Endometrial microvascular endothelial cells (primary cell): ENCODE data around the gene CLEC16A. TPM values are rescaled to one million over a fixed set of nuclear protein-coding genes. Genes with fewer than 3 reads are reported as not detected.

ENCODE experiments used
- in situ Hi-C: cut with HindIII; loops from 2 replicates; pipeline ENCODE4 v1.10.0; 2017; ENCODE audit warnings: low sequenced_read_pairs, low pct_unique_long_range_greater_than_20kb; ENCODE audit errors: inconsistent ontology term
- total RNA-seq: library from RNA; depleted of rRNA; stranded (reverse); fragments of >200 nt; gene quantifications from one replicate; pipeline ENCODE4 v1.2.3, GENCODE V29; 2015; ENCODE audit errors: inconsistent ontology term

Gene CLEC16A
- total RNA-seq, 1 donor from 2014 or later, result 13.7 TPM

- in situ Hi-C loops, result no loop called here
Measured at GRCh38 chr16:11023262-11024039, 79.1 kb downstream of the CLEC16A start.

DNA sequence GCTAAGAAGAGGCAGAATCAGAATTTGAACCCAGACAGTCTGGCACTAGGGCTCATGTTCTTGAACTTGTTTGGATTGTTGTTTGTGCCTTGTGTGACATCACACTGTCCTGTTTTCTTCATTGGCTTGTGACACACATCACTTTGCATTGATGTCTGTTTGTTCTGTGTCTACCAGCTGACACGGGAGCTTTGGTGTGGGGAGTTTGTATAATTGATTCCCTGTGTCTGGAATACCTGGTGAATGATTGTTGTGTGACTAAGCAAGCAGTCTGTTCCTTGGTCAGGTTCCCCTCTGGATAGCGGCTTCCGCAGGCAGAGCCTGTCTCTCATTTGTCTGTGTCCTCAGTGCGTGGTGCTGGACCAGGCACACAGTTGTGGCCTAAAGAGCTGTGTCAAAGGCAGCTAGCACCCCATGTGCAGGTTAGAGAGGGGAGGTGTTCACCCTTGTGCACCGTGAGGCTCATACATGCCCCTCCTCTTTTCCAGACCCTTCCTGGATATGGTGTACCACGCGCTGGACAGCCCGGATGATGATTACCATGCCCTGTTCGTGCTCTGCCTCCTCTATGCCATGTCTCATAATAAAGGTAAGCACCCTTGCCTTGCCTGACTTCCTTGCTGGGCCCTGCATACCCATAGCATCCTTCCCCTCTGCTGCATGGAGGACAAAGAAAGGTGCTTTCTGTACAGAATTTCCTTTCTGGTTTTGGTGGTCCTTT is 80.1 kb downstream of the CLEC16A start:
- in situ Hi-C loops, result no loop called here

- in situ Hi-C loops, result no loop called here
Measured at GRCh38 chr16:11025120-11025531, 80.8 kb downstream of the CLEC16A start.

DNA sequence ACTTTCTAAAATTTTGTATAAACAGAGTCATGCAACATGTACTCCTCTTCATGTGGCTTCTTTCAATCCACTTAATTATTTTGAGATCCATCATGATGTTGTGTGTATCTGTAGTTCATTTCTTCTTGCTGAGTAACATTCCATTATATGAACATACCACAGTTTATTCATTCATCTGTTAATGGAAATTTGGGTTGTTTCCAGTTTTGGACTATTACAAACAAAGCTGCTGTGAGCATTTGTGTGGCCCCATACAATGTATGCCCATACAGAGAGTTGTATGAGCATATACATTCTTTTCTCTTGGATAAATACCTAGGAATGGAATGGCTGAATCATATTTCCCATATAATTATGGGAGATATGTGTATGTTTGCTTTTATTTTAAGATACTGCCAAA is 85.6 kb downstream of the CLEC16A start:
- in situ Hi-C loops, result no loop called here

DNA sequence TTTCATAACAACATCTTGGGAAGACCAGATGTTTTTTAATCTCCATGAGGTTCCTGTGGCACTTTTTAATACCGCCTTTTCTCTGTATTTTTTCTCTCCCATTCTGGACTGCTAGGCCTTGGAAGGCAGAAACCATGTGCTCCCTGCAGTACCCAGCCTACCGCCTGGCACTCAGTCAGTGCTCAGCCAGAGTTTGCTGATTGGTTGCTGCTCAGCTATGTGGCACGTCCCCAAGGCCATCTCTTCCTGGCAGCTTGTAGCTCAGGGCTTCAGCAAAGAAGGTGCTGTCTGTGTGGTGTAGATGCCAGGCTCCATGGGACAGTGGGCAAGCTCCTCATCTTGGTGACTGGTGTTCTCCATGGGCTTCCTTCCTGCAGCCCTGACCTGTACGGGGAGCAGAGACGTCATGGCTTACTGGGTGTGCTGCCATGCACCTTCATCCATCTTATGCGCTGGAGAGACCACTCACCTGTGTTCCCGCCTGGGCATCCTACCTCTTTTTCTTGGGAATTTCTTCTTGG is 86.7 kb downstream of the CLEC16A start:
- in situ Hi-C loops, result no loop called here

GRCh38 chr16:11032000-11032921 is 87.9 kb downstream of the CLEC16A start:
- in situ Hi-C loops, result no loop called here

DNA sequence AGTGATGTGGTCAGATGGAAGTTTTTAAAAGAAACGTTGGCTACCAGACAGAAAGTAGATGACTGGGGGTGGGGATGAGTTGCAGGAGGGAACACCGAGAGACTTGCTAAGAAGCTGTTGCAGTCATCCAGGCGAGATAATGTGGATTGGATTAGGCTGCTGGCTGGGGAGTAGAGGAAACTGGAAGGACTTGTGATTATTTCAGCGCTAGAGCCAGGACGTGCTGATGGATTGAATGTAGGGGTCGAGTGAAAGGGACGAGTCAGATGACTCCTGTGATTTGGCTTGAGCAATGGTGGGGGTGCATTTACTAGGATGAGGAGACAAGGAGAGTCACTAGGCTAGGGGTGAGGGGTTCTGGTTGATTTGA is 88.5 kb downstream of the CLEC16A start:
- in situ Hi-C loops, result no loop called here

GRCh38 chr16:11033629-11034420 is 89.5 kb downstream of the CLEC16A start:
- in situ Hi-C loops, result no loop called here

GRCh38 chr16:11034481-11034931 is 90.1 kb downstream of the CLEC16A start:
- in situ Hi-C loops, result no loop called here

DNA sequence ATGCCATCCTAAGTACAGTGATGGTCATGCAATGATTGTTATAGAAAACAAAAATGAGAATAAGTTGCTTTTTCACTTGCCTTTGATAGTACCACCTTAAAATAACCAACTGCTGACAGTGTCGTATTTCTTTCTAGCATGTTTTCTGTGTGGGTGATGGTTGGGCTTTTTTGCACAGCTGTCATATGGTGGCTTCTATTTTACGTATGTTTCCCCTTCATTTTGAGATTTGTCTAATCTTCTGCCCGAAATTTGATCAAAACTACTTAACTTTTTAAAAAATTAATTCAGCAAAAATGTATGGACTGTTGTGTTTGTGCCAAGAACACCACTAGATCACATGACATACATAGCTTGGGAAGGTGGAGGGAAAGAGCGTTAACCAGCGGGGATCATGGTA is 90.7 kb downstream of the CLEC16A start:
- in situ Hi-C loops, result no loop called here

GRCh38 chr16:11036040-11036439 is 91.7 kb downstream of the CLEC16A start:
- in situ Hi-C loops, result no loop called here

- in situ Hi-C loops, result no loop called here
Measured at GRCh38 chr16:11036868-11037410, 92.6 kb downstream of the CLEC16A start.

GRCh38 chr16:11038305-11038704 is 93.9 kb downstream of the CLEC16A start:
- in situ Hi-C loops, result no loop called here

DNA sequence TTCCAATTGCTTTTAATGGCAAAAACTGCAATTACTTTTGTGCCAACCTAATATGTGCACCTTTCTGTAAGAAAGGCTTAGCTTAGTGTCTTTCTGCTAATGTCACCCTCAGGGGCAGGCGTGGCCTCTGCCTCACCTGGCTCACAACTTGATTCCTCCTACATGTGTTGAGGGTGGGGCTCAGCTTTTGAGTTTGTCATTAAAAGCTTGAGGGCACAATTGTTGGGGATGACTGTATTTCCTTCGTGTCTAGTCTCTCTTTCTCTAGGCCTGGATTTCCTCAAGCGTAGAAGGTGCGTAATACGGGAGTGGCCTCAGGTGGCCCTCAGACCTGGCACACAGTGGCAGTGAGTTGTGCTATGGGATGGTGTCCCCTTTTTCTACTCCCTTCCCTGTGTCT is 94.4 kb downstream of the CLEC16A start:
- in situ Hi-C loops, result no loop called here

GRCh38 chr16:11039726-11040125 is 95.4 kb downstream of the CLEC16A start:
- in situ Hi-C loops, result no loop called here

DNA sequence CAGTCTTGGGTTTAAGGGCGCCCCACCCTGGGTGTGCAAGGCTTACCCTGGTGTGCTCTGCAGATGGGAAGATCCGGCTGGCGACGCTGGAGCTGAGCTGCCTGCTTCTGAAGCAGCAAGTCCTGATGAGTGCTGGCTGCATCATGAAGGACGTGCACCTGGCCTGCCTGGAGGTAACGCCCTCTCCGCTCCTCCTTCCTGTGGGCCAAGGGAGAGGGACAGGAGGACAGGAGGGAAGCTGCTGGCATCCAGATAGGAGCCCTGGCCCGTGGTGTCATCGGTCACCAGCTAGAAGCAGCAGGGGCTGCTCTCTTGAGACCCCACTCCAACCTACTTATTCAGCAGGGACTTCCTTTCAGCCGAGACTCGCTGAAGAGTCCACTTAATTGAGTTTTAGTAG is 97.8 kb downstream of the CLEC16A start:
- in situ Hi-C loops, result no loop called here

GRCh38 chr16:11045441-11045840 is 101.1 kb downstream of the CLEC16A start:
- in situ Hi-C loops, result no loop called here

DNA sequence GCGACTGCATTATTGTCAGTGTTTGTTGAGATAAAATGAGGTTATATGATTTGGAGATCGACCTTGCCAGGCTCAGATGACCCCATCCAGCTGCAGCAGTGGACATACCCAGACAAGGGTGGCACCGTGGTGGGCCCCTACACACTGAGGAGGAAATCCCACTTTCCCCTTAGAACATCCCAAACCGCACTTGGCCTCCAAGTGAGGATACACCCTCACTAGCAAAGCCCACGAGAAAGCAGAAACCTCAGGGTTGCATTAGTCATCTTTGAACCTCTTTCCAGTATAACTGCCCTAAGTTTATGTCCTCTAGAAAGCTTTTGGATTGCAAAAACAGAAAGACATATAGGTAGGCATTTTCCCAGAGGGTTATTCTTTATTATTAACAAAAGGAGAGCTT is 101.5 kb downstream of the CLEC16A start:
- in situ Hi-C loops, result no loop called here
